Suprapubic skin (tissue), 3 donors: ENCODE data around the gene ATP6V0D1.

Experiments
- CTCF ChIP-seq, 2 donors: fragments of 200-600 bp in 1 of 2; fragments of 450-650 bp in 1 of 2; sonication (generic) in 1 of 2; IDR thresholded peaks; one replicate each; pipeline ENCODE4 v1.5.1; 2016 to 2019; ENCODE audit warnings: antibody characterized with exemption in 2 of 2, mild to moderate bottlenecking in 1 of 2, moderate library complexity in 1 of 2
- POLR2AphosphoS5 ChIP-seq, 3 donors: sonication (generic); formaldehyde crosslinking; IDR thresholded peaks; one replicate each; pipeline ENCODE4 v1.6.1; 2017; ENCODE audit warnings: antibody characterized with exemption in 3 of 3

- no peak for TF ChIP-seq CTCF (IDR thresholded peaks at IDR 0.05)
- TF ChIP-seq POLR2AphosphoS5 (IDR thresholded peaks at IDR 0.05), result no peak
Measured at GRCh38 chr16:67445913-67446907, 34.7 kb downstream of the ATP6V0D1 start.
